HL-60 (cell line): Measurements from ENCODE around the gene KIFC3.

Experiments
- GABPA ChIP-seq: IDR thresholded peaks from 2 replicates; pipeline ENCODE4 v1.6.1; 2012; ENCODE audit warnings: low read depth
- POLR2AphosphoS5 ChIP-seq: IDR thresholded peaks from 2 replicates; pipeline ENCODE4 v1.6.1; 2012; ENCODE audit warnings: low read depth
- SPI1 ChIP-seq: IDR thresholded peaks from 2 replicates; pipeline ENCODE4 v1.6.1; 2012; ENCODE audit warnings: low read depth, mild to moderate bottlenecking, borderline replicate concordance
- TF ChIP-seq, protein P1 (sequence below): IDR thresholded peaks from one replicate; pipeline ENCODE4 v1.5.1; 2011; ENCODE audit warnings: low read length, control low read depth, inconsistent platforms; ENCODE audit not compliant: insufficient read depth
- TF ChIP-seq, protein P2 (sequence below): IDR thresholded peaks from 2 replicates; pipeline ENCODE4 v1.6.1; 2012; ENCODE audit warnings: low read depth; ENCODE audit not compliant: insufficient replicate concordance

DNA sequence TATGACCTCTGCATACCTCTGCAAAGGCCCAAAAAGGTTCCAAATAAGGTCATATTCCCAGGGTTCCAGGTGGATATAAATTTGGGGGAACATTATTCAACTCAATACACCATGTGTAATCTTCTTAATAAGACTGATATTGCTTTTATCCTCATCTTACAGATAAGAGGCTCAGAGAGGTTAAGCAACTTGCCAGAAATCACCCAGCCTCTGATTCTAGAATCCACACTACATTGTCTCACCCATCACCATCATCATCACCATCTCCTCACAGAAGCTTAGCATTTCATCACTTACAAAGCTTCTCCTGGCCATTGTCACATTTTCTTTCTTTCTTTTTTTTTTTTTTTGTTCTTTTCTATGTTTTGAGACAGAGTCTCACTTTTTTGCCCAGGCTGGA is 15.4 kb upstream of the KIFC3 start:
- no peak for TF ChIP-seq GABPA
- TF ChIP-seq, protein P1, sequence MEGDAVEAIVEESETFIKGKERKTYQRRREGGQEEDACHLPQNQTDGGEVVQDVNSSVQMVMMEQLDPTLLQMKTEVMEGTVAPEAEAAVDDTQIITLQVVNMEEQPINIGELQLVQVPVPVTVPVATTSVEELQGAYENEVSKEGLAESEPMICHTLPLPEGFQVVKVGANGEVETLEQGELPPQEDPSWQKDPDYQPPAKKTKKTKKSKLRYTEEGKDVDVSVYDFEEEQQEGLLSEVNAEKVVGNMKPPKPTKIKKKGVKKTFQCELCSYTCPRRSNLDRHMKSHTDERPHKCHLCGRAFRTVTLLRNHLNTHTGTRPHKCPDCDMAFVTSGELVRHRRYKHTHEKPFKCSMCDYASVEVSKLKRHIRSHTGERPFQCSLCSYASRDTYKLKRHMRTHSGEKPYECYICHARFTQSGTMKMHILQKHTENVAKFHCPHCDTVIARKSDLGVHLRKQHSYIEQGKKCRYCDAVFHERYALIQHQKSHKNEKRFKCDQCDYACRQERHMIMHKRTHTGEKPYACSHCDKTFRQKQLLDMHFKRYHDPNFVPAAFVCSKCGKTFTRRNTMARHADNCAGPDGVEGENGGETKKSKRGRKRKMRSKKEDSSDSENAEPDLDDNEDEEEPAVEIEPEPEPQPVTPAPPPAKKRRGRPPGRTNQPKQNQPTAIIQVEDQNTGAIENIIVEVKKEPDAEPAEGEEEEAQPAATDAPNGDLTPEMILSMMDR = no peak
- TF ChIP-seq POLR2AphosphoS5 = no peak
- TF ChIP-seq SPI1 = no peak
- TF ChIP-seq, protein P2, sequence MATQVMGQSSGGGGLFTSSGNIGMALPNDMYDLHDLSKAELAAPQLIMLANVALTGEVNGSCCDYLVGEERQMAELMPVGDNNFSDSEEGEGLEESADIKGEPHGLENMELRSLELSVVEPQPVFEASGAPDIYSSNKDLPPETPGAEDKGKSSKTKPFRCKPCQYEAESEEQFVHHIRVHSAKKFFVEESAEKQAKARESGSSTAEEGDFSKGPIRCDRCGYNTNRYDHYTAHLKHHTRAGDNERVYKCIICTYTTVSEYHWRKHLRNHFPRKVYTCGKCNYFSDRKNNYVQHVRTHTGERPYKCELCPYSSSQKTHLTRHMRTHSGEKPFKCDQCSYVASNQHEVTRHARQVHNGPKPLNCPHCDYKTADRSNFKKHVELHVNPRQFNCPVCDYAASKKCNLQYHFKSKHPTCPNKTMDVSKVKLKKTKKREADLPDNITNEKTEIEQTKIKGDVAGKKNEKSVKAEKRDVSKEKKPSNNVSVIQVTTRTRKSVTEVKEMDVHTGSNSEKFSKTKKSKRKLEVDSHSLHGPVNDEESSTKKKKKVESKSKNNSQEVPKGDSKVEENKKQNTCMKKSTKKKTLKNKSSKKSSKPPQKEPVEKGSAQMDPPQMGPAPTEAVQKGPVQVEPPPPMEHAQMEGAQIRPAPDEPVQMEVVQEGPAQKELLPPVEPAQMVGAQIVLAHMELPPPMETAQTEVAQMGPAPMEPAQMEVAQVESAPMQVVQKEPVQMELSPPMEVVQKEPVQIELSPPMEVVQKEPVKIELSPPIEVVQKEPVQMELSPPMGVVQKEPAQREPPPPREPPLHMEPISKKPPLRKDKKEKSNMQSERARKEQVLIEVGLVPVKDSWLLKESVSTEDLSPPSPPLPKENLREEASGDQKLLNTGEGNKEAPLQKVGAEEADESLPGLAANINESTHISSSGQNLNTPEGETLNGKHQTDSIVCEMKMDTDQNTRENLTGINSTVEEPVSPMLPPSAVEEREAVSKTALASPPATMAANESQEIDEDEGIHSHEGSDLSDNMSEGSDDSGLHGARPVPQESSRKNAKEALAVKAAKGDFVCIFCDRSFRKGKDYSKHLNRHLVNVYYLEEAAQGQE = no peak
